ENCODE results near the gene SPOCK2.

DNA sequence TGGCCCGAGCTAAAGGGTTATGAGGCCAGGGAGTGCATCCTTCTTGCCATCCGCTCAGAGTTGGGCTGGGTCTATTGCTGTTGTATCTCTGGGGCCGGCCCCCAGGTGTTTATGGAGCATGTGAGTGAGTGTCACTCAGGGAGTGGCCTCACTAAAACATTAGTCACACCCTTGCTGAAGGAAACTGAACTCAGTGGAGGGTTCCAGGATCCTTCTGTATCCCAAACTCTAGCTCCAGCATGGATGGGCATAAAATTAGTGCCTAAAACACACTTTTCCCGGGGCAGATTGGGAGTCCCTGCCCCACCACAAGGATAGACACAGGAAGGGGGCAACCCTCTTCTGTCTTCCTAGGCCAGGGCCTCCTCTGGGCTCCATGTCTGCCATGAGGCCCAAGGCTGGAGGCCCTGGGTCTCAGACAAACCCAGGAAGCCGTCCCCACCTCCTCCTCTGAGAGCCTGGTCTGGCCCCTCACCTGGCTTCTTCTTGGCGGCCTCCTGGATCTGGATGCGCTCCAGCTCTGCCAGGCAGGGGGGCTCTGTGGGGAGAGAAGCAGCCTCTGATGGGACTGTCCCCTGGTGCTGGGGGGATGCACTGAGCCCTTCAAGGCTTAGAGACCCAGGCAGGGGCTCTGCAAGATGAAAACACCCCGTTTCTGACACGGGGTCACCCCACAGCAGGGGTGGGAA, 24.5 kb downstream of the SPOCK2 start:
- TF ChIP-seq EZH2 (IDR thresholded peaks at IDR 0.05; ENCODE audit: low read length), result no peak
- TF ChIP-seq CTCF (optimal IDR thresholded peaks at IDR 0.05 in 1 of 3, IDR thresholded peaks at IDR 0.05 in 1 of 3, conservative IDR thresholded peaks at IDR 0.05 in 1 of 3; ENCODE audit: extremely low read depth in 1 of 3, insufficient read depth in 2 of 3, low read length in 3 of 3), result no peak
